H1 (cell line): Measurements from ENCODE around the gene DYNC2I2. TPM values are rescaled to one million over a fixed set of nuclear protein-coding genes. Genes with fewer than 3 reads are reported as not detected.

Experiments
- HDAC2 ChIP-seq, 2 experiments: fragments of 300-600 bp in 1 of 2; sonication (generic) in 1 of 2; IDR thresholded peaks; 2 replicates each; pipeline ENCODE4 v1.6.1; 2011 to 2012; ENCODE audit warnings: low read depth in 2 of 2, low read length in 2 of 2, mild to moderate bottlenecking in 2 of 2, moderate library complexity in 2 of 2, borderline replicate concordance in 1 of 2, inconsistent platforms in 1 of 2
- KDM5A ChIP-seq: fragments of 200-600 bp; IDR thresholded peaks from 2 replicates; pipeline ENCODE4 v1.7.1; 2012; ENCODE audit warnings: mild to moderate bottlenecking, low read length, inconsistent platforms, mixed read lengths
- POLR2AphosphoS5 ChIP-seq: IDR thresholded peaks from 2 replicates; pipeline ENCODE4 v1.6.1; 2011; ENCODE audit warnings: low read depth, low read length
- POU5F1 ChIP-seq: IDR thresholded peaks from 2 replicates; pipeline ENCODE4 v1.6.1; 2011; ENCODE audit warnings: low read depth, mild to moderate bottlenecking, low read length, moderate library complexity
- SP2 ChIP-seq: IDR thresholded peaks from 2 replicates; pipeline ENCODE4 v1.6.1; 2012; ENCODE audit warnings: mild to moderate bottlenecking, low read length, inconsistent platforms
- SRF ChIP-seq: IDR thresholded peaks from 2 replicates; pipeline ENCODE4 v1.6.1; 2011; ENCODE audit warnings: mild to moderate bottlenecking, low read depth, low read length, moderate library complexity
- USF2 ChIP-seq: IDR thresholded peaks from 2 replicates; pipeline ENCODE4 v1.6.1; 2011; ENCODE audit warnings: low read length, improper control_type of control experiment
- polyA plus RNA-seq, 7 experiments: library from polyadenylated mRNA; depleted of rRNA in 3 of 7; stranded (reverse) in 5 of 7; unstranded in 2 of 7; fragments of >200 nt in 5 of 7; fragments of 200-250 nt in 2 of 7; gene quantifications; 1 replicate in 5 of 7; 2 replicates in 1 of 7; 4 replicates in 1 of 7; pipeline versions ENCODE4 v1.2.1 to v1.2.3, GENCODE V29; 2011 to 2013; ENCODE audit warnings: missing spikeins in 2 of 7, mixed read lengths in 2 of 7
- total RNA-seq: library from RNA; stranded (reverse); fragmentation: NEBNext Ultra II Directional; extraction: Animal tissue kit (Norgen Biotek cat#: 25700); gene quantifications from 2 replicates; pipeline ENCODE4 v1.2.1, GENCODE V29; 2021
- TF ChIP-seq, protein P1 (sequence below): fragments of 300-600 bp; sonication (generic); IDR thresholded peaks from 2 replicates; pipeline ENCODE4 v1.7.1; 2012; ENCODE audit warnings: low read length, moderate library complexity, mild to moderate bottlenecking, inconsistent platforms; ENCODE audit not compliant: insufficient replicate concordance

DYNC2I2 gene
- total and polyA plus RNA-seq, 2 of the 8 experiments (the other 6 are each of a cell fraction or from before 2014, with no cell fraction given) = 58.0 to 78.5 TPM

- TF ChIP-seq POLR2AphosphoS5 (no peak), USF2 (no peak), POU5F1 (no peak), HDAC2 (IDR thresholded peaks at IDR 0.05; ENCODE audit: borderline replicate concordance in 1 of 2, low read depth in 2 of 2, low read length in 2 of 2) (no peak), KDM5A (no peak), SP2 (no peak), SRF (no peak)
- TF ChIP-seq, protein P1, sequence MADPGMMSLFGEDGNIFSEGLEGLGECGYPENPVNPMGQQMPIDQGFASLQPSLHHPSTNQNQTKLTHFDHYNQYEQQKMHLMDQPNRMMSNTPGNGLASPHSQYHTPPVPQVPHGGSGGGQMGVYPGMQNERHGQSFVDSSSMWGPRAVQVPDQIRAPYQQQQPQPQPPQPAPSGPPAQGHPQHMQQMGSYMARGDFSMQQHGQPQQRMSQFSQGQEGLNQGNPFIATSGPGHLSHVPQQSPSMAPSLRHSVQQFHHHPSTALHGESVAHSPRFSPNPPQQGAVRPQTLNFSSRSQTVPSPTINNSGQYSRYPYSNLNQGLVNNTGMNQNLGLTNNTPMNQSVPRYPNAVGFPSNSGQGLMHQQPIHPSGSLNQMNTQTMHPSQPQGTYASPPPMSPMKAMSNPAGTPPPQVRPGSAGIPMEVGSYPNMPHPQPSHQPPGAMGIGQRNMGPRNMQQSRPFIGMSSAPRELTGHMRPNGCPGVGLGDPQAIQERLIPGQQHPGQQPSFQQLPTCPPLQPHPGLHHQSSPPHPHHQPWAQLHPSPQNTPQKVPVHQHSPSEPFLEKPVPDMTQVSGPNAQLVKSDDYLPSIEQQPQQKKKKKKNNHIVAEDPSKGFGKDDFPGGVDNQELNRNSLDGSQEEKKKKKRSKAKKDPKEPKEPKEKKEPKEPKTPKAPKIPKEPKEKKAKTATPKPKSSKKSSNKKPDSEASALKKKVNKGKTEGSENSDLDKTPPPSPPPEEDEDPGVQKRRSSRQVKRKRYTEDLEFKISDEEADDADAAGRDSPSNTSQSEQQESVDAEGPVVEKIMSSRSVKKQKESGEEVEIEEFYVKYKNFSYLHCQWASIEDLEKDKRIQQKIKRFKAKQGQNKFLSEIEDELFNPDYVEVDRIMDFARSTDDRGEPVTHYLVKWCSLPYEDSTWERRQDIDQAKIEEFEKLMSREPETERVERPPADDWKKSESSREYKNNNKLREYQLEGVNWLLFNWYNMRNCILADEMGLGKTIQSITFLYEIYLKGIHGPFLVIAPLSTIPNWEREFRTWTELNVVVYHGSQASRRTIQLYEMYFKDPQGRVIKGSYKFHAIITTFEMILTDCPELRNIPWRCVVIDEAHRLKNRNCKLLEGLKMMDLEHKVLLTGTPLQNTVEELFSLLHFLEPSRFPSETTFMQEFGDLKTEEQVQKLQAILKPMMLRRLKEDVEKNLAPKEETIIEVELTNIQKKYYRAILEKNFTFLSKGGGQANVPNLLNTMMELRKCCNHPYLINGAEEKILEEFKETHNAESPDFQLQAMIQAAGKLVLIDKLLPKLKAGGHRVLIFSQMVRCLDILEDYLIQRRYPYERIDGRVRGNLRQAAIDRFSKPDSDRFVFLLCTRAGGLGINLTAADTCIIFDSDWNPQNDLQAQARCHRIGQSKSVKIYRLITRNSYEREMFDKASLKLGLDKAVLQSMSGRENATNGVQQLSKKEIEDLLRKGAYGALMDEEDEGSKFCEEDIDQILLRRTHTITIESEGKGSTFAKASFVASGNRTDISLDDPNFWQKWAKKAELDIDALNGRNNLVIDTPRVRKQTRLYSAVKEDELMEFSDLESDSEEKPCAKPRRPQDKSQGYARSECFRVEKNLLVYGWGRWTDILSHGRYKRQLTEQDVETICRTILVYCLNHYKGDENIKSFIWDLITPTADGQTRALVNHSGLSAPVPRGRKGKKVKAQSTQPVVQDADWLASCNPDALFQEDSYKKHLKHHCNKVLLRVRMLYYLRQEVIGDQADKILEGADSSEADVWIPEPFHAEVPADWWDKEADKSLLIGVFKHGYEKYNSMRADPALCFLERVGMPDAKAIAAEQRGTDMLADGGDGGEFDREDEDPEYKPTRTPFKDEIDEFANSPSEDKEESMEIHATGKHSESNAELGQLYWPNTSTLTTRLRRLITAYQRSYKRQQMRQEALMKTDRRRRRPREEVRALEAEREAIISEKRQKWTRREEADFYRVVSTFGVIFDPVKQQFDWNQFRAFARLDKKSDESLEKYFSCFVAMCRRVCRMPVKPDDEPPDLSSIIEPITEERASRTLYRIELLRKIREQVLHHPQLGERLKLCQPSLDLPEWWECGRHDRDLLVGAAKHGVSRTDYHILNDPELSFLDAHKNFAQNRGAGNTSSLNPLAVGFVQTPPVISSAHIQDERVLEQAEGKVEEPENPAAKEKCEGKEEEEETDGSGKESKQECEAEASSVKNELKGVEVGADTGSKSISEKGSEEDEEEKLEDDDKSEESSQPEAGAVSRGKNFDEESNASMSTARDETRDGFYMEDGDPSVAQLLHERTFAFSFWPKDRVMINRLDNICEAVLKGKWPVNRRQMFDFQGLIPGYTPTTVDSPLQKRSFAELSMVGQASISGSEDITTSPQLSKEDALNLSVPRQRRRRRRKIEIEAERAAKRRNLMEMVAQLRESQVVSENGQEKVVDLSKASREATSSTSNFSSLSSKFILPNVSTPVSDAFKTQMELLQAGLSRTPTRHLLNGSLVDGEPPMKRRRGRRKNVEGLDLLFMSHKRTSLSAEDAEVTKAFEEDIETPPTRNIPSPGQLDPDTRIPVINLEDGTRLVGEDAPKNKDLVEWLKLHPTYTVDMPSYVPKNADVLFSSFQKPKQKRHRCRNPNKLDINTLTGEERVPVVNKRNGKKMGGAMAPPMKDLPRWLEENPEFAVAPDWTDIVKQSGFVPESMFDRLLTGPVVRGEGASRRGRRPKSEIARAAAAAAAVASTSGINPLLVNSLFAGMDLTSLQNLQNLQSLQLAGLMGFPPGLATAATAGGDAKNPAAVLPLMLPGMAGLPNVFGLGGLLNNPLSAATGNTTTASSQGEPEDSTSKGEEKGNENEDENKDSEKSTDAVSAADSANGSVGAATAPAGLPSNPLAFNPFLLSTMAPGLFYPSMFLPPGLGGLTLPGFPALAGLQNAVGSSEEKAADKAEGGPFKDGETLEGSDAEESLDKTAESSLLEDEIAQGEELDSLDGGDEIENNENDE = no peak
These were observed 4.8 kb downstream of the DYNC2I2 start (continued) for GRCh38 chr9:128651798-128652197.
